Daoy (cell line): ENCODE results near the gene C16orf95. TPM values are rescaled to one million over a fixed set of nuclear protein-coding genes. Genes with fewer than 3 reads are reported as not detected.
A peak's percentile ranks its signal among the peaks of the same experiment; 100 is the strongest.

ENCODE experiments used
- DNase-seq: peaks from one replicate; pipeline ENCODE4 v3.0.0-alpha.2; 2015; ENCODE audit warnings: low read depth
- total RNA-seq: library from RNA; depleted of rRNA; stranded (reverse); fragments of >200 nt; shearing (Covaris generic); gene quantifications from 2 replicates; pipeline ENCODE4 v1.2.3, GENCODE V29; 2014

Gene C16orf95
- total RNA-seq, 1 experiment from 2014 or later: 7.3 TPM

- DNase-seq: no peak
These were observed 15.0 kb upstream of the C16orf95 start for GRCh38 chr16:87332150-87332549.

GRCh38 chr16:87331241-87331801 lies 14.1 kb upstream of the C16orf95 start:
- no peak for DNase-seq

GRCh38 chr16:87330646-87331045 lies 13.5 kb upstream of the C16orf95 start:
- no peak for DNase-seq

DNA sequence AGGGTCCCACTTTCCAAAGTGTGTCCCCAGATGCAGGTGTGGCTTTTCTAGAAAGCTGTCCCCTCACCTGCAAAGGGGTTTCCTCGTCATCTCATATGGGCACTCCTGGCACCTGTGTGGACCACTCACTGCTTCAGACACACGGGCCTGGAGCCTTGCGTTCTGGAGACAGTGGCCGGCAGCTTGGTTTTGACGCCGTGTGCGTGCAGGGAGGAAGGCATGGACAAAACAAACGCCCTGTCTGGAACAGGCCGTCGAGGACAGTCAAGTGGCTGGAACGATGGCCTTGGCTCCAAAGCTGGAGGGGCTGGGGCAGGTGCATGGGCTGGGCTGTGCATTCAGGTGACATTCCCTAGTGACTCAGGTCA lies 13.0 kb upstream of the C16orf95 start:
- DNase-seq: no peak

DNA sequence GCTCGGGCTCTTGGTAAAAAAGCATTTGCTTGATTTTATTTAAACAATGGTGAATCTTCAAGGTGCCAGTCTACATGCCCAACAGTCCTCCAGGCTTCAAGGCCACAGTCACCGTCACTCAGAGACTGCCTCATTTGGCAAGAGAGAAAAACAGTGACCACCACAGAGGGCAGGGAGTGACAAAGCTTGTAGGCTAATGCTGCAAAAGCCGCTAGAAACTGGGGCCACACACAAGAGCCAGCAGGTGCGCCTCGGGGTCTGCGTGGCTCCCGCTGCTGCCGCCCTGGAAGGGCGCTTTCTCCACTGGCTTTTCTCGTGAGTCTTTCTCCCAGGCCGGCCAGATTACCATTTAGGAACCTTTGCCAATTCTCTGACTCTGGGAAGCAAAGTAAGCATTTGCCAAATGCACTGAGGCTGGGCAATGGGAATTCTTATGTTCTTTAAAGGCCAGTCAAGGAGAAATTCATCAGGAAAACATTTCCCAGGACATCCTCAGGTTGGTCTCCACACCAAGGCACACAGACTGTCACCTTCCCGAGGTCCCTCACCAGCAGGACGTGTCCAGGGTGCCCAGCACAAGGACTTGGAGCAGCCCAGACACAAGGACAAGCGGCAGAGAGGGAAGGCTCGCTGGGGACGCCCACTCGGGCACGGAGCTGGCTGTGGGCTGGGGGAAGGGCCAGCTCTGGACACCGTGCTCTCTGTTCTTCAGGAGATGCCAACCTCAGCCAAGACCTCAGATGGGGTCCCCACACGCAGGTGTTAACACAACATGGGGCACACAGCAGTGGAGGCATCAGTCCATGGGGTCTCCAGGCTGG lies 12.5 kb upstream of the C16orf95 start:
- DNase-seq: no peak

DNA sequence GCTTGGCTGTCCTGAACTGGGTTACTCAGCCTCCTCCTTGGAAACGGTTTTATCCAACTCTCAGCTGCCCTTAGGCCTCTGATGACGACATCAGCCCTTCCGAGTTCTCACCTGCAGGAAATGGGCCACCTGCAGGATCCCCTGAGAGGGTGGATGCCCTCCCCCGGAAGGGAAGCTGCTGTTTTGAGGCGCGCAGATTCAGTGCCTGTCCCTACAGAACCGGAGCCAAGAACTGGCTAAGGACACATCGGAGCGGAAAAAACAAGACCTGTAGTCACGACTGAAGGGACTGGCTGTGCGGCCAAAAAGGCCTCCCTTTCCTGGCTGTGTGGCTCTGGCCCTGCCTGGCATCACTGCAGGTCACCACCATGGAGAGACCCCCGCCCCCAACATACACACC lies 11.7 kb upstream of the C16orf95 start:
- DNase-seq: no peak

DNA sequence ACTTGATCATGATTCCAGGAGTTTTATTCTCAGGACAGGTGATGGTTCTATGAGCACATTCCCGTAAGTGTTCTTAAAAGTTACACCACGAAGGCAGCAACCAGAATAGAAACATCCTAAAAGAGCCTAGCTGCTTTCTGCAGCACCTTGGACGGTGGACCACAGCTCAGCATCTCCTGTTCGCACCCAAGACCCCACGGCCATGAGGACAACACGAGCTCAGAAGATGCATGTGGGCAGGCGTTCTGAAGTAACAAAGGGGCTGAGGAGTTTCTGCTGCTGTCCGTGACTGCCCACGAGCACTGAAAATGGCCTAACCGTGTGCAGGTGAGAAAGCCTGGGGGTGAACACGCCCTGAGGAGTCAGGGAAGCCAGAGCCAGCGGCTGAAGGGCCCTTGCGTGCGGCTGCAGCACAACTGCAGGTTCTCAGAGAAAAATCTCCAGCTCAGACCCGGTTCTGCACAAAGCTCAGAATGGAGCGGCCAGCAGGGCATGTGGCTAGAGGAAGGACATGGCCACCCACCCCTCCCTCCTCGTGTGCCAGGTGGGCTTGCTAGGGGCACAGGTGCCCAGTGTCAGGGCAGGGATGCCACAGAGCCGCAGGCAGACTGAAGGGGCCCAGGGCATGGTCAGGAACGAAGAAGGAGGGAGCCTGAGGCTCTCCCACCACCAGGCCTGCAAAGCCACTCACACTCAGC lies 10.8 kb upstream of the C16orf95 start:
- DNase-seq: no peak

DNA sequence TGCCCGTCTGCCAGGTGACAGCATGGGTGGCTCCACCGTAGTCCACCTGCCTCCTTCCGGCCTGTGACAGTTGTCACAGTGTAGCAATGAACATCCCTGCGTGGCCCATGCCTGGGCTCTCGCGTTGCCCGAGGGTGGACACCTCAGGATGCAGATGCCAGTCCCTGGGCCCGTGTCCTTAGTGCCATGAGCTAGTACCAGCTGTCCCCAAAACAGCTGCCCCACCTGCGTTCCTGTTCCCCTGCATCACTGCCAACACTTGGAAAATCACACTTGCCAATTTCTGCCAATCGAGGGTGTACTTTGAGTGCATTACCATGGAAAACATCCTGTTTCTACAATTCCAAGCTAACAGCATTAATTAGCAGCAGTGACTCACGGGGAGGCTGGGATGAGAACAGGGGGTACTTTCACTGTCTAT lies 9.0 kb upstream of the C16orf95 start:
- DNase-seq: no peak

GRCh38 chr16:87325423-87325858 lies 8.2 kb upstream of the C16orf95 start:
- no peak for DNase-seq

DNA sequence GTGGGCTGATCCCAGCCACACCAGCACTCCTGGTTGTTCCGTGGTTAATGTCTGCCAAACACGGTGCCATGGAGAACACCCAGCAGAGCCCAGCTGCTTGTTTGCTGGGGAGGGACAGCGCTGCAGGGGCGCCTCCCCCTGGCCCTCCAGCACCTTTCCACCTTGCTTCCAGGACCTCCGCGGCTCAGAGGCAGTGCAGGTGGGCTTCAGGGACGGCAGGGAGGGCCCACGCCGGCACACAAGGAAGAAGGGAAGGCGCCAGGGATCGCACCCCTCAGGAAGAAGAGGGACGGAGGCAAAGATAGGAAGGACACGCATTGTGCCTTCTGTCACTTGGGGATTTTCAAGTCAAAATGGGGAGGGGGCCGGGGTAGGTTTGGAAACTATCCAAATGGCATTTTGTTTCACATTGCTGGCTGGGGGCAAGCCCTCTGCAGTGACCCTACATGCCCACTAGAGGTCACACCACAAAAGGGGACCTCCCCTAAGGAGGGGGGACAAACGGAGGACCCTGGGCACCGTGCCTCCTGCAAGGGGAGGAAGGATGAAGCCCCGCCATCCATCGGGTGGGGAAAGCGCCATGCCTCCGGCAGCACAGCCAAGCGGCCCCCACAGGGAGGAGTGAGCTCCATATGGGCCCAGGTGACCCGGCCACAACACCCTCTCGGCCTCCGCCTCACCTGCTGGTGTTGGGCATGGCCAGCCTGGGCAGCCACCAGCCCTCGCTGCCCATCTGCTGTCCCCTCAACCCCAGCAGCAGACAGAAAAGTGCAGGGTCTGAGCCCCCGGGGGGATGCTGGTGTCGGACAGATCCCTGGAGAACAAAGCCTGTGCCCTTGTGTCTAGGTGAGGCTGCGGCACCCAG lies 7.5 kb upstream of the C16orf95 start:
- peak; percentile 19 for DNase-seq

DNA sequence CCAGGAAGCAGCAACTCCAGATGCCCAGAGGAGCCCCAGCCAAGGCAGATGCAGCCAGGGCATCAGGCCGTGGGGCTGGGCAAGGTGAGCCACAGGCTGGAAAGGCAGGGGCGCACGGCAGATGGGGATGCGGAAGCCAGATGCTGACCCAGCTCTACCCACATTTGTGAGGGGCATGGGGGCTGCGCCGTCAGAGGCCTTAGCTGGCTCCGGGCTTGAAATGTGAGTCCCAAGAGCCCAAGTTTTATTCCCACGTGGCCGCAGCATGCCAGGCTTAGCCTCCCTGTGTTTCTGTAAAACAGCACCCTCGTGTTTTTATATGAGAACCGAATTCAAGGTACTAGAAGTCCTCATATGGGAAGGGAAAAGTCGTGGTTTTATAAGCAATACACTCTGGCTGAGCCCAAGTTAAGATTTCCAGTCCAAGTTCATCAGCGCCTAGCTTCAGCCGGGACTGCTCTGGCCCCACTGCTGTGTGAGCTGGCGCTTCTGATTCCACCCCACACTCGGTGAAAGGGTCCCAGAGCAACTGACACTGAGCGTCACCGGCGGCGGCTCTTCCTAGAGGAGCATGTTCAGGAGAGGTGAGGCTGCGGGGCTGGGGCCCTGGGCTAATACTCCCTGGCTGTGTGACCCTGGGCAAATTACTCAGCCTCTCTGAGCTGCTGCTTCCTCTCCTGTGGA lies 6.7 kb upstream of the C16orf95 start:
- no peak for DNase-seq

GRCh38 chr16:87322833-87323726 lies 5.9 kb upstream of the C16orf95 start:
- no peak for DNase-seq

- DNase-seq: no peak
These were observed 5.2 kb upstream of the C16orf95 start for GRCh38 chr16:87322360-87322759.

- DNase-seq: no peak
These were observed 4.3 kb upstream of the C16orf95 start for GRCh38 chr16:87321336-87322107.

DNA sequence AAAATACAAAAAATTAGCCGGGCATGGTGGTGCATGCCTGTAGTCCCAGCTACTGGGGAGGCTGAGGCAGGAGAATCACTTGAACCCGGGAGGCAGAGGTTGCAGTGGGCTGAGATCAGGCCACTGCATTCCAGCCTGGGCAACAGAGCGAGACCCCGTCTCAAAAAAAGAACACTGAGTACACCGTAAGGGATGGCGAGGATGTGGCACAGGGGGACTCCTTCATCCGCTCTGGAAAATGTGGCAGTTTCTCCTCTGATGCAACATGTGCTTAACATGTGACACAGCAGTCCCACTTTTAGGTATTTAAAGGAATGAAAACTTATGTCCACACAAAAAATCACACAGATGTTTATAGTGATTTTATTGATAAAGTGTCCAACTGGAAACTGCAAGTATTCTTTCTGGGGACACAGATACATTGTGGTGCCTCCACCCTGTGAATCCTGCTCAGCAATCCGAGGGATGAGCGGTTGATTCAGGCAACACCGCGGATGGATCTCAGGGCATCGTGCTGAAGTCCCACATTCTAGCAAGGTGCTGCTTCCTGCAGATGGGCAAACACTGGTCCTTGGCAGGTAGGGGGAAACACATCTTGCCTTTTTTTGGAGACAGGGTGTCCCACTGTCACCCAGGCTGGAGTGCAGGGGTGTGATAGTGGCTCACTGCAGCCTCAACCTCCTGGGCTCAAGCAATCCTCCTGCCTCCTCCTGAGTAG lies 3.5 kb upstream of the C16orf95 start:
- no peak for DNase-seq

GRCh38 chr16:87319997-87320491 lies 2.9 kb upstream of the C16orf95 start:
- no peak for DNase-seq

GRCh38 chr16:87319011-87319410 lies 1.8 kb upstream of the C16orf95 start:
- DNase-seq: no peak

DNA sequence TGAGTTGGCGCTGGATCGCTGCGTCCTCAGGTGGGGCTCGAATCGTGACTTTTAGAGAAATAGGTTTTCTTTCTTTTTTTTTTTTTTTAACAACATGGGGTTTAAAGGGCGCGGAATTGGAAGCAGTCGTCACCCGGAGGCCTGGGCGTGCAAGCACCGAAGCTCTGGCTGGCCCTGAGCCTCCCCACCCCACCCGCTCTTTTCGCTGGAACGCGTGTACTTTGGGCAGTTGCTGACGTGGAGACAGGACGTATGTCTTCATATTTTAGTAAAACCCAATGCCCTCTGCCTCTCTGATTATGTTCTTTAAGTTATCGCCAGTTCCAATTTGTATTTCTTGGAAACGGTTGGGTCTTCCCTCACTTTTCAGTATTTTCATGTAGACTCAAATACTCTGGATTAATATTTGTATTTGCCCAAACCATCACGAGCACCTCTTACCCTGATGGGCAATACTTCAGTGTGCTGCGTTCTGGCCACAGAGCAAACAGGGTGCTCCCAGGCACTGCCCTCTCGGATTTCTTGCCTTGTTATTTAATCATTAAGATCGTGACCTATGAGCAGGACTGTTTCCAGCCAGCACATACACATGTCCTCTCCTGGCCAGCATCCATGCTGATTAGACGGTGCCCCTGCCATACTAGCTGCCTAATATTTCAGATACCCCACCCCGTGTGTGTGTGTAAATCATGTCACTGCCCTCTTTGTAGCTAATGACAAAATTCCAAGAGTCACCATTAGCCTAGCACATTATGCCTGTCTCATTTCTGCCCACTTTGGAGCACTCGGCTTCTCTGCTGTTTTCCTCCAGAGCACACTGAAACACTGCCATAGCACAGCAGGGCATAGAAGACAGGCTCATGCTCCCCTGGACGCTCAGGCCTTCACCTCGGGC lies 805 bp upstream of the C16orf95 start:
- peak; percentile 44 for DNase-seq
